ENCODE measurements around the gene TP53RK. TPM values are rescaled to one million over a fixed set of nuclear protein-coding genes. Genes with fewer than 3 reads are reported as not detected.

The TP53RK gene
- total and polyA plus RNA-seq, 2 donors from 2014 or later, result 9.3 to 11.0 TPM

GRCh38 chr20:46635514-46636136, 53.6 kb downstream of the TP53RK start:
- Histone ChIP-seq H3K4me3 (ENCODE audit: low read length in 3 of 3) (no peak overlapping the region), H3K27ac (ENCODE audit: low read depth in 2 of 2, low read length in 2 of 2) (peak overlapping the region; percentile 59 to 73), H3K36me3 (ENCODE audit: control insufficient read depth in 2 of 3, insufficient read depth in 3 of 3, low read length in 3 of 3) (peaks cover 0 to 9% (median 4%) of the 10 kb centered on the region in 3 donors), H3K9ac (ENCODE audit: low read length in 3 of 3) (no peak overlapping the region), H3K27me3 (ENCODE audit: control insufficient read depth, insufficient read depth, low read length) (no peaks in the 10 kb centered on the region), H3K4me1 (ENCODE audit: control insufficient read depth in 2 of 3, insufficient read depth in 2 of 3, low read depth in 1 of 3, low read length in 3 of 3) (peaks cover 0 to 26% (median 6%) of the 10 kb centered on the region in 3 donors), H3K9me3 (ENCODE audit: control insufficient read depth in 2 of 3, insufficient read depth in 1 of 3, low read length in 3 of 3) (no peaks in the 10 kb centered on the region)
- no peak for TF ChIP-seq CTCF (IDR thresholded peaks at IDR 0.05; ENCODE audit: borderline replicate concordance, extremely low read depth, insufficient read depth)
- FAIRE-seq, result no peak
- intact Hi-C loops (cut with DNase I), result no loop called here
- no peak for DNase-seq

DNA sequence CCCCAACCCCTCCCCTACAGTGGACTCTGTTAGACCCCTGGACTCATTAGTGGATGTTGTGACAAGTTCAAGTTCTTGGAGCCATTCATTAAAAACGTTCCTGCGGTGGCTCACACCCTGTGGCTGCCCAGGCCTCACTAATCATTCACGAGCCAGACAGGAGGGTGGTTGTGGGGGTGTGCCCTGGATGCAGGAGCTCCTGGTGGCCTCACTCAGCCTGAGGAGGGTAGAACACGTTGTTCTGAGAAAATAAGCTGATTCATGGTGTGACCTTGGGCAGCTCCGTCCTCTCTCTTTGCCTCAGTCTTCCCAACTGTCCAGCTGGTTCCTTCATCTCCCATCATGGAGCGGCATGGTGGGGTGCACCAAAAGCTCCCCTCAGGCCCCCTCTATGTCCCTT, 54.7 kb downstream of the TP53RK start:
- H3K36me3 ChIP-seq (ENCODE audit: control insufficient read depth in 2 of 3, insufficient read depth in 3 of 3, low read length in 3 of 3), result peaks cover 0 to 4% (median 3%) of the 10 kb centered on the region in 3 donors
- no peak overlapping the region for H3K4me3 ChIP-seq (ENCODE audit: low read length in 3 of 3)
- no peak overlapping the region for H3K9ac ChIP-seq (ENCODE audit: low read length in 3 of 3)
- H3K4me1 ChIP-seq (ENCODE audit: control insufficient read depth in 2 of 3, insufficient read depth in 2 of 3, low read depth in 1 of 3, low read length in 3 of 3), result peaks cover 0 to 32% (median 8%) of the 10 kb centered on the region in 3 donors
- DNase-seq, result peak in 4 of 5 donors; percentile 33 to 61 (median 46)
- no peaks in the 10 kb centered on the region for H3K9me3 ChIP-seq (ENCODE audit: control insufficient read depth in 2 of 3, insufficient read depth in 1 of 3, low read length in 3 of 3)
- intact Hi-C loops (cut with DNase I), result no loop called here
- no peak for FAIRE-seq
- H3K27ac ChIP-seq (ENCODE audit: low read depth in 2 of 2, low read length in 2 of 2), result peak overlapping the region; percentile 73 to 82
- no peak for TF ChIP-seq CTCF (IDR thresholded peaks at IDR 0.05; ENCODE audit: borderline replicate concordance, extremely low read depth, insufficient read depth)
- no peaks in the 10 kb centered on the region for H3K27me3 ChIP-seq (ENCODE audit: control insufficient read depth, insufficient read depth, low read length)

Other genes starting within 250 kb of the TP53RK start
- 8.2 TPM for gene ZNF334, start 175.9 kb downstream of the TP53RK start, total RNA-seq
- 3.7 TPM for gene ZNF334, start 175.9 kb downstream of the TP53RK start, polyA plus RNA-seq (ENCODE audit: insufficient read depth, low read depth, low replicate concordance)
- gene OCSTAMP, start 138.8 kb downstream of the TP53RK start, total RNA-seq, result not detected
- not detected for gene OCSTAMP, start 138.8 kb downstream of the TP53RK start, polyA plus RNA-seq (ENCODE audit: insufficient read depth, low read depth, low replicate concordance)
- 31.5 TPM for gene SLC13A3, start 38.0 kb downstream of the TP53RK start, total RNA-seq
- 241 TPM for gene SLC13A3, start 38.0 kb downstream of the TP53RK start, polyA plus RNA-seq (ENCODE audit: insufficient read depth, low read depth, low replicate concordance)
- gene SLC2A10, start 20.2 kb upstream of the TP53RK start, total RNA-seq, result 7.1 TPM
- 3.7 TPM for gene SLC2A10, start 20.2 kb upstream of the TP53RK start, polyA plus RNA-seq (ENCODE audit: insufficient read depth, low read depth, low replicate concordance)
- 2.6 TPM for gene EYA2, start 205.4 kb upstream of the TP53RK start, total RNA-seq
- gene EYA2, start 205.4 kb upstream of the TP53RK start, polyA plus RNA-seq (ENCODE audit: insufficient read depth, low read depth, low replicate concordance), result 7.9 TPM